ENCODE measurements around the gene NRP2.
A peak's percentile ranks its signal among the peaks of the same experiment; 100 is the strongest.

Gene NRP2

DNA sequence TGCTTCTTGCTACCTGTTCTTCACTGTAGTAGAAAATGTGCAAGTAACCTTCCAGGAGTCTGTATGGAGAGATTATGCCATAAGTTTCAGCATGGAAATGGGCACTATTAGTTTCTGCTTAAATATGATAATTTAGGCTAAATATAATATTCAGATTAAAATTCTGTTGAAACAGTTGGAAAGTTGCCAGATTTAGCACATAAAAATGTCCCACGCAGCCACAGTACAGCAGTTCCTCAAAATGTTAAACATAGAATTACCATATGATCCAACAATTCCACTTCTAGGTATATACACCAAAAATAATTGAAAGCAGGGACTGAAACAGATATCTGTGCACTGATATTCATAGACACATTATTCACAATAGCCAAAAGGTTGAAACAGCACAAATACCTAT lies 121.2 kb downstream of the NRP2 start:
- no peak for DNase-seq (ENCODE audit: low read depth, low spot score)

DNA sequence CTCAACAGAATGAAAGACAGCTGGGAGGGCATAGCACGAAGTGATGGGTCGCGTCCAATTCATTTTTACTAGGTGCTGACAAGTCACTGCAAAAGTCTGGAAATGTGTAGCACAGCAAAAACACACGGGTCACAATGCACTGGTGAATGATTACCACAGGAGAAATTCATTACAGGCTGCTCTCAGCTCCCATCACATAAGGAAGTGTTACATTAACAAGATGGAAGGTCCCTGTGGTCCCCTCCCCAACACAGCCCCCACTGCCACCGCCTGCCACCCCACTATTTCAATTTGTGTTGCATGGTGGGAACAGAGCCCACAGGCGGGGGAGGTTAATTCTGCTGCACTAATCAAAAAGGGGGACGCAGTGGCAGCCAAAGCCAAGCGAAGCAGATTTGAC lies 122.8 kb downstream of the NRP2 start:
- no peak for DNase-seq (ENCODE audit: low read depth, low spot score)

DNA sequence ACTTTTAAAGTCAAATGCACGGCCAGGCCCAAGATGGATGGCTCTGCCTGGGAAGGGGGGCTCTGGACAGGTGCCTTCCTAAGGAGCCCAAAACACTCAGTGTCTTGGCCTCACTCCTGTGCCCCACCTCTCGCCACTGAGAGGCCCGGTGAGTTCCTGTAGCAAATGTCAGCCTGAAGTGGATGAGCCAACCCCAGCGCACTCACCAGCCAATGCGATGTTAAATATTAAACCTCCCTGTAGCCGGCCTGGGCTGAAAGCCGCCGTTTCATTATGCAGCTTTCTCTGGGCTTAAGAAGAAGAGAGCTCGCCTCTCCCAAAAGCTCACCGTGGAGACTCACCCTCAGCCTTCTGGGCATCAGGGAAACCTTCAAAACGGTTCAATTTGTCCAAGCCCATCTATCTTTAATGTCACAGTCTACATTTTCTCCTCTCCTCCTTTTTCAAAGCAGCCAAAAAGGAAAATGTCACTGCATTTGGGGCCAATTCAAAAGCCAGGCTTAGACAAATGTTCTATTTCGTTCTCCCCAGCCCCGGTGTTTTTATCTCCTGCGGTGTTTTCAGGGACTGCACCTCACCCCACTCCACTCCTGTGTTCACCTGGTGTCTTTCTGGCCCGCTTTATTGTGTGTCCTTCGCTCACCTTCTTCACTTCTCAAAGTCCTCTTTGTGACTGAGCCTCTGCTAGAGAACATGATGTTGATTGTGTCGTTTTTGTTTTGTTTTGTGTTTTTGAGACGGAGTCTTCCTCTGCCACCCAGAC lies 124.0 kb downstream of the NRP2 start:
- DNase-seq (ENCODE audit: low read depth, low spot score), result no peak

DNA sequence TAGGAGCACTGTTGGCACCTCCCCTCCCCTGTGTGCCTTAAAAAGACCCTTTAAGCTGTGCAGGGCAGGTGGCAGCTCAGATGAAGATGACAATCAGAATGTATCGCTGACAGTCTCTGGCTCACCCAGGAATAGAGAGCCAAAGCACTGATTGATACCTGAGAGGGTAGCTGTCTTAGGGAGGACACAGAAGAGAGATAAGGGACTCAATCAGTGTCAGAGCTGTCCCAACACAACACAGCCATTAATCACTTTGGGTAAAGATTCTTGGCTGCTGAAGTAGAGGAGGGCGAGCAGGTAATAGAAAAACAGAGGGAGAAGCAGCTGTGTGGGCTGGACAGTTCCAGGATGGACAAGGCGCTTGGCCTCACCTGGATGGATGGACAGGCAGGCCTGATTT lies 124.9 kb downstream of the NRP2 start:
- DNase-seq (ENCODE audit: low read depth, low spot score), result no peak

DNA sequence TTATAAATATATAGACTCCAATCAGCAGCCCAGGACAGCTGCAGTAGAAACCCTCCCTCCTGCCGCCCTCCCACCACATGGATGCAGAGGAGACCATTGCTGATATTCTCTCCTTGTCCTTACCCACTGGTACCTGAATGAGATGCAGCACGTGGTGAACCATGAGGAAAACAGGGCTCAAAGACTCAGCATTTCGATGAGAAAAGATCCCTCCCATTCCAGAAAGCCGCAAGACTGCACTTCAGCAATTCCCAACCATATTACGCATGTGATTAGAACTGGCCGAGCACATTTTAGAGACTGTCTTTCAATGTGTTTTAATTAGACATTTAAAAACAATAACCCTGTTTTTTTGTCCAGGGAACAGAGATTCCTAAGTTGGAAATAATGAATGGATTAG lies 125.5 kb downstream of the NRP2 start:
- DNase-seq (ENCODE audit: low read depth, low spot score), result peak; percentile 54

DNA sequence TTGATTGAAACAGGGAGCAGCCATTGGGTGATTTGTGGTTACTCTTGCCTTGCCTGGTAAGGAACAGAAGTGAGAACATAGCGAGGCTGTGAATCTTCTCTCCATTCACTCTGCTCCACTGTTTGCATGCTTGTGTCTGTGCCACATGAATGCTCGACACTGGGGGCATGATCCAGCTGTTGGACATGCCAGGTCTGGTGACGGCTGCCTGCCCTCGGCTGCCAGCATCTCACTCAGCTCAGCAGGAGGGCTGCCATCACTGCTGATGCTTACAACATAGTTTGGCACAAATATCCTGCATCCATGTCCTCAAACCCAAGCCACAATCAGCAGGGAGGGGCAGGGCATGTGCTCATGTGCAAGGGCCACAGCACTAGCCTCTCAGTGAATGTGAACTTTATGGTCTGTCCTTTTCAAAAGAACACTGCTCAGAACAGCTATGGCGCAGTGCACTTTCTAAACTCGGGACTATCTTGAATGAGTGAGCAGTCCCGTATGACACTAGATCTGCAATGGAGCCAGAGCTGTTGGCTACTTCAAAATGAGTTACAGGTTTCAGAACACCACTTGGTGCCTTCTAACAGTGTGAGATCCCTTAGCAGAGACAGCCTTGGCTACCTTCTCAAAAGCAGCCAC lies 126.3 kb downstream of the NRP2 start:
- DNase-seq (ENCODE audit: low read depth, low spot score), result peak; percentile 43

- DNase-seq (ENCODE audit: low read depth, low spot score), result no peak
Measured at GRCh38 chr2:205811387-205811786, 129.1 kb downstream of the NRP2 start.

- DNase-seq (ENCODE audit: low read depth, low spot score), result no peak
Measured at GRCh38 chr2:205814039-205814364, 131.7 kb downstream of the NRP2 start.

DNA sequence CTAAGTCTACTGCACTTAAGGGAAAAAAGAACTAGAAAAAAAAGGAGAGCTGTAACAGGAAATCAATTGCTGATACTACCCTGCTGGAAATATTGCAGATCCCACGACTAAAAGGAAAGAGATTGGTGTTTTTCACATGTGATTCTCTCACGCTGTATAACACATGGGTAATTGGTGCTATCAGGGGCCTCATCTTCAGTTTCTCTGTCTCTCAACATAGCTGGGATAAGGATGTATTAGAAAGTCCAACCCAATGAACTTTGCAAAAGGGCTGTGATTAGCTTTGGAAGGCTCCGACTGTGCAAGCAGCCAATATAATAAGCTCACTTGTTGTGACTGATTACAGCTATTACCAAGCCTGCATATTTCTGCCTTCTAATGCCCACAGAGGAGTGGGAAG lies 133.4 kb downstream of the NRP2 start:
- DNase-seq (ENCODE audit: low read depth, low spot score), result no peak

GRCh38 chr2:205816268-205816667 lies 134.0 kb downstream of the NRP2 start:
- DNase-seq (ENCODE audit: low read depth, low spot score), result no peak

- DNase-seq (ENCODE audit: low read depth, low spot score), result peak; percentile 75
Measured at GRCh38 chr2:205822579-205822978, 140.3 kb downstream of the NRP2 start.

DNA sequence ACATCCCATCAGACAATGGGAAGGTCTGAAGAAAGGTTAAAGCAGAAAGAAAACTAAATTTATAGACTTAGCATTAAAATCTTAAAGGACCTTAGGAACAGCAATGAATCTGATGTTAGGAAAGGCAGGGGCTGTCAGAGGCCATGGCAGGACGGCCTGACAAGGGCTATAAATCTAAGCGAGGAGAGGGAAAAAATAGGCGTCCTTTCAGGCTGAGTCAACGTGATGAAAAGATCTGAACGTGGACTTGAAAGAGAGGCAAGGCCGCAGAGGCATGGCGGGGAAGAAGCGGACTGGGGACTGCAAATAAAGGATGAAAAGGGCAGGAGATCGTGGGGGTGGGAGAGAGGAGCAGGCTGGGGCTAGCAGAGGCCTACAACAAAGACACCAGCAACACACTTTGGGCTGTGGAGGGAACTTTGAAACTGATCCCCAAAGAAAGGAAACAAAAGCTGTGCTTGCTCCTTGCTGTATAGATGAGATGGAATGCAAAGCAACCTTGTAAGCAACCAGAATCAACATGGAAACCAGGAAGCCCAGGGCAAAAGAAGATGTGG lies 145.6 kb downstream of the NRP2 start:
- no peak for DNase-seq (ENCODE audit: low read depth, low spot score)

GRCh38 chr2:205833864-205834263 lies 151.6 kb downstream of the NRP2 start:
- no peak for DNase-seq (ENCODE audit: low read depth, low spot score)

DNA sequence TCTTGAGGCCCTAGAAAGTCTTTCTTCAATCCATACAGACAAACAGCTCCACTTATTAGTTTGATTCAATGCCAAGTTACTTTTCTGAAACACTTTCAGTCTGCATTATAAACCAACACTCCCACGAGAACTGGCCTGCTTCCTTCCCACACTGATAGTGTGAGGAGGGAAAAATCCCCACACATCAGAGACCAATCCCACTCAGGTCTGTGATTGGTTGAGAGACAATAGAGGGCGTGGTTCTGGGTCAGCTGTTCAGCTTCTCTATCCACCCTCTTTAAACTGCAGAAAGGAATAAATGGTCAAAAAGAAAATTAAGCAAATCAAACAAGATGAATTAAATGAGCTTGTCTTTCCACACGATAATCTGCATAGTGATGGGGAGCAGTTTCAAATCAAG lies 152.5 kb downstream of the NRP2 start:
- peak; percentile 67 for DNase-seq (ENCODE audit: low read depth, low spot score)

DNA sequence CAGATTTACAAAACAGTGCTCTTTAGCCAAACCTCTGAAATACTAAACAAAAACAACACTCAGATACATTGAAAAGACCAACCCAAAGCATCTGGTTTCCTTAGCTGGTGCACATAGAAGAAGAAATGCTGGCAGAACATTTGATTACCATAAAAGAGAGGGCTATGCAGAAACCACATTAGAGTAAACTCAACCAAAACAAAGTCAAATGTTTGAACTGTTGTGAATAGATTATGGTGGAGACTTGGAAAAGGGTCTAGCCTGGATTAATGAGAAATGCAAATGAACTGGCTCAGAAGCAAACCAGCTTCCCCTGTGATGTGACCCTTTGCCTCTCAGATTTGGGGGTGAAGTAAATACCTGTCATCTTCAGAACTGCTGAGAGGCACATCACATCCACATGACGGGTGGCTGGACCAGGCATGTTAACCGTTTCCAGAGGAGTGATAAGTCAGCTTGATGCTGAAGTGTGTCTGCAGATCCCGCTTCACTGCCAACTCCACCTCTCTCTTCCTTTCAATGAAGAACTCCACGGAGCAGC lies 153.0 kb downstream of the NRP2 start:
- DNase-seq (ENCODE audit: low read depth, low spot score), result peak; percentile 83

DNA sequence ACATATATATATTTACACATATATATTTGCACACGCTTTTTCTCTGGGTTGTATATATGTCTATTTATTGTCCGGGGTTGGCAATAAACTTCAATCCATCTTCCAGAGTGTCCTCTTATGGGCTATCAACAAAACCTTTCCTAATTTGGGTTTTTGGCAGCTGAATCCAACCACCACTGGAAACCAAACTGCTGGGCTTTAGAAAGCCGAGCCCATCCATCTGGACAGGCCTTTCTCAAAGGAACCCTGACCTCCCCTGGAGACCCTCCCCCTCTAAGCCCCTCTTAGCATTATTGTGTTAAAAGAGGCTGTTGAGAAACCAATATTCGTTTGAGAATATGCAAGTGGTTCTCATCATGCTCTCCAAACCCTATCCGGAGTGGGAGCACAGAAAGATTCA lies 153.6 kb downstream of the NRP2 start:
- DNase-seq (ENCODE audit: low read depth, low spot score), result no peak

- DNase-seq (ENCODE audit: low read depth, low spot score), result no peak
Measured at GRCh38 chr2:205836477-205837221, 154.3 kb downstream of the NRP2 start.

DNA sequence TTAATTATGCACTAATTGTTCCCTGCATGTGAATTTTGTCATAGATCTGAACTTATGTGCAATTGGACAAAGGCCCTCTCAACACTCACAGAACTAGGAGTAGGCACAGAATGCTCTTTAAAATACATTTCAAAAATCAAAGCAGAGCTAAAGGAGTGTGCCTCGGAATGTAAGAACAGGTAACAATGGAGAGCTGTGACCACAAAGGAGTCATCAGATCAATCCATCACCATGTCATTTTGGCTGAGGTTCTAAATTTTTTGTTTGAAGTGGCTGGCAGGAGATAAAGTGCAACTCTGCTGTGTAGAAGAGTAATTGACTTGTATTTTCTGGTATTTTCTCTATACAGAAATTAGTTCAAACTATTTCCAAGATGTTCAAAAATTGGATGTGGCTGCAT lies 155.4 kb downstream of the NRP2 start:
- DNase-seq (ENCODE audit: low read depth, low spot score), result no peak

DNA sequence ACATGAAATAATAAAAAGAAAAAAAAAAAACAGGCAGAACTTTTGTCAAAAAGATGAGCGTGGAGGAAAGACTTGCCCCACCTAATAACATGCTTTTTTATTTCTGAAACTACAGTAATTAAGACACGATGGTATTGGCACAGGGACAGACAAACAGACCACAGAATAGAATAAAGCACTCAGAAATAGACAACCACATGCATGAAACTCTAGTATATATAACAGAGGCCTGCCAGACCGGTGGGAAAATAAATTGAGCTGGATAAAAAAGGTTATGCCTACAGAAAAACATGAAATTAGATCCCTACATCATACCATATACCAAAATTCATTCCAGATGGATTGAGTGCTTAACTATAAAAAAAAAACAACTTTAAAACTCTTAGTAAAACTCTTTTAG lies 163.1 kb downstream of the NRP2 start:
- no peak for DNase-seq (ENCODE audit: low read depth, low spot score)
